SU-DHL-6 (cell line): ENCODE results near the gene SH3PXD2B.

Source experiments
- H2AFZ ChIP-seq: fragments of 200-600 bp; sonication (generic); 2 replicates; pipeline ENCODE4 v1.6.1; 2014; ENCODE audit warnings: low read depth, mild to moderate bottlenecking, moderate library complexity, mixed read lengths, antibody characterized with exemption, low read length; ENCODE audit not compliant: severe bottlenecking
- H3F3A ChIP-seq: fragments of 200-600 bp; shearing (Covaris generic); 2 replicates; pipeline ENCODE4 v1.6.0; 2016; ENCODE audit warnings: antibody characterized with exemption, mild to moderate bottlenecking; ENCODE audit not compliant: insufficient read depth
- H3K27ac ChIP-seq: fragments of 200-600 bp; sonication (generic); 2 replicates; pipeline ENCODE4 v1.5.1; 2016; ENCODE audit warnings: low read depth, mild to moderate bottlenecking, low read length, moderate library complexity, mixed read lengths
- H3K27me3 ChIP-seq: fragments of 200-600 bp; sonication (generic), shearing (Covaris generic); 2 replicates; pipeline ENCODE4 v1.6.0; 2014; ENCODE audit warnings: mild to moderate bottlenecking, low read length
- H3K36me3 ChIP-seq: fragments of 200-600 bp; sonication (generic); 2 replicates; pipeline ENCODE4 v1.6.1; 2014; ENCODE audit warnings: mild to moderate bottlenecking, low read length, mixed read lengths
- H3K4me2 ChIP-seq: fragments of 300-600, 200-600 bp; shearing (Covaris generic), sonication (generic); 2 replicates; pipeline ENCODE4 v1.6.0; 2014; ENCODE audit warnings: low read length, low read depth, mild to moderate bottlenecking; ENCODE audit not compliant: poor library complexity, severe bottlenecking
- H3K4me3 ChIP-seq: fragments of 200-600 bp; sonication (generic); 2 replicates; pipeline ENCODE4 v1.5.1; 2014; ENCODE audit warnings: antibody characterized with exemption, low read length, mild to moderate bottlenecking, mixed read lengths; ENCODE audit not compliant: insufficient read depth, poor library complexity, severe bottlenecking
- H3K79me2 ChIP-seq: fragments of 200-600 bp; sonication (generic); 2 replicates; pipeline ENCODE4 v1.6.1; 2014; ENCODE audit warnings: mild to moderate bottlenecking, low read length, moderate library complexity; ENCODE audit not compliant: insufficient read depth
- H3K9ac ChIP-seq: fragments of 200-600 bp; sonication (generic); 2 replicates; pipeline ENCODE4 v1.7.0; 2014; ENCODE audit warnings: mild to moderate bottlenecking, low read length
- H3K9me2 ChIP-seq: fragments of 200-600 bp; sonication (generic); replicated peaks from 2 replicates; pipeline ENCODE4 v1.6.1; 2014; ENCODE audit warnings: low read length; ENCODE audit not compliant: insufficient read depth
- H3K9me3 ChIP-seq: fragments of 200-600 bp; sonication (generic); 2 replicates; pipeline ENCODE4 v1.6.1; 2014; ENCODE audit warnings: low read length, mixed read lengths; ENCODE audit not compliant: insufficient read depth
- H4K20me1 ChIP-seq: fragments of 200-600 bp; sonication (generic); 2 replicates; pipeline ENCODE4 v1.6.1; 2014; ENCODE audit warnings: low read depth, mild to moderate bottlenecking, antibody characterized with exemption, low read length, moderate library complexity, mixed read lengths
- CTCF ChIP-seq: fragments of 200-600 bp; sonication (generic); IDR thresholded peaks from one replicate; pipeline ENCODE4 v1.5.1; 2017; ENCODE audit warnings: antibody characterized with exemption, mild to moderate bottlenecking, low read length, moderate library complexity; ENCODE audit not compliant: insufficient read depth, poor library complexity, severe bottlenecking
- EZH2phosphoT487 ChIP-seq: fragments of 200-600 bp; sonication (generic), shearing (Covaris generic); conservative IDR thresholded peaks from 2 replicates; pipeline ENCODE4 v1.6.1; 2018; ENCODE audit warnings: mild to moderate bottlenecking, antibody characterized with exemption, low read length, moderate library complexity, mixed read lengths

SH3PXD2B gene

GRCh38 chr5:172492097-172492840 lies 37.9 kb upstream of the SH3PXD2B start:
- H3K27me3 ChIP-seq = no peaks in the 10 kb centered on the region
- no peaks in the 10 kb centered on the region for H3K79me2 ChIP-seq
- H3K4me3 ChIP-seq = no peak overlapping the region
- H3K9me2 ChIP-seq = no peaks in the 10 kb centered on the region
- H3K27ac ChIP-seq = no peak overlapping the region
- H3K9ac ChIP-seq = no peak overlapping the region
- no peaks in the 10 kb centered on the region for H4K20me1 ChIP-seq
- H3K36me3 ChIP-seq = no peaks in the 10 kb centered on the region
- no peak overlapping the region for H2AFZ ChIP-seq
- no peaks in the 10 kb centered on the region for H3K9me3 ChIP-seq
- H3F3A ChIP-seq = no peaks in the 10 kb centered on the region
- no peak overlapping the region for H3K4me2 ChIP-seq
- TF ChIP-seq EZH2phosphoT487 = no peak

- H3K27me3 ChIP-seq = no peaks in the 10 kb centered on the region
- H3K4me3 ChIP-seq = no peak overlapping the region
Observed at GRCh38 chr5:172491481-172491880, 37.2 kb upstream of the SH3PXD2B start.

GRCh38 chr5:172490514-172491461 lies 36.5 kb upstream of the SH3PXD2B start:
- H3K9ac ChIP-seq = no peak overlapping the region
- H3K9me2 ChIP-seq = no peaks in the 10 kb centered on the region
- no peaks in the 10 kb centered on the region for H3K79me2 ChIP-seq
- no peaks in the 10 kb centered on the region for H3K27me3 ChIP-seq
- H3F3A ChIP-seq = no peaks in the 10 kb centered on the region
- no peak for TF ChIP-seq CTCF
- TF ChIP-seq EZH2phosphoT487 = no peak
- no peak overlapping the region for H2AFZ ChIP-seq
- H3K4me2 ChIP-seq = no peak overlapping the region
- no peak overlapping the region for H3K27ac ChIP-seq
- no peaks in the 10 kb centered on the region for H3K9me3 ChIP-seq
- no peaks in the 10 kb centered on the region for H4K20me1 ChIP-seq
- H3K36me3 ChIP-seq = no peaks in the 10 kb centered on the region
- no peak overlapping the region for H3K4me3 ChIP-seq

More at GRCh38 chr5:172491481-172491880, 37.2 kb upstream of the SH3PXD2B start:
- Histone ChIP-seq H3K27ac (no peak overlapping the region), H3F3A (no peaks in the 10 kb centered on the region), H3K9ac (no peak overlapping the region), H3K9me2 (no peaks in the 10 kb centered on the region), H2AFZ (no peak overlapping the region), H3K36me3 (no peaks in the 10 kb centered on the region), H3K79me2 (no peaks in the 10 kb centered on the region), H3K9me3 (no peaks in the 10 kb centered on the region), H4K20me1 (no peaks in the 10 kb centered on the region), H3K4me2 (no peak overlapping the region)
- TF ChIP-seq EZH2phosphoT487 = no peak
- TF ChIP-seq CTCF = no peak
